CD14-positive monocyte (primary cell): Measurements from ENCODE around the gene SLC25A21. TPM values are rescaled to one million over a fixed set of nuclear protein-coding genes. Genes with fewer than 3 reads are reported as not detected.

Experiments
- DNase-seq, 3 donors: peaks; one replicate each; pipeline ENCODE4 v3.0.0-alpha.2; 2011 to 2022
- H2AFZ ChIP-seq: 2 replicates; pipeline ENCODE4 v1.6.0; 2012; ENCODE audit warnings: mild to moderate bottlenecking, low read depth, low read length, inconsistent platforms; ENCODE audit not compliant: insufficient read depth, poor library complexity, severe bottlenecking
- H3K27ac ChIP-seq, 2 donors: 1 replicate in 1 of 2; 2 replicates in 1 of 2; pipeline ENCODE4 v1.5.1; 2012 to 2013; ENCODE audit warnings: low read length in 2 of 2, control low read depth in 1 of 2, inconsistent platforms in 1 of 2, low read depth in 1 of 2, mild to moderate bottlenecking in 1 of 2
- H3K27me3 ChIP-seq, 2 donors: one replicate each; pipeline versions ENCODE4 v1.6.0 to v1.6.1; 2011 to 2013; ENCODE audit warnings: low read length in 2 of 2; ENCODE audit not compliant: control insufficient read depth in 2 of 2, insufficient read depth in 2 of 2
- H3K36me3 ChIP-seq, 2 donors: replicated peaks in 1 of 2; 1 replicate in 1 of 2; 2 replicates in 1 of 2; pipeline versions ENCODE4 v1.5.1 to v1.6.1; 2012 to 2013; ENCODE audit warnings: low read length in 2 of 2, control low read depth in 1 of 2, inconsistent platforms in 1 of 2, mild to moderate bottlenecking in 1 of 2; ENCODE audit not compliant: insufficient read depth in 2 of 2, control insufficient read depth in 1 of 2
- H3K4me1 ChIP-seq, 2 donors: 1 replicate in 1 of 2; 2 replicates in 1 of 2; pipeline versions ENCODE4 v1.5.1 to v1.6.1; 2012 to 2013; ENCODE audit warnings: low read length in 2 of 2, control low read depth in 1 of 2, inconsistent platforms in 1 of 2, mild to moderate bottlenecking in 1 of 2, moderate library complexity in 1 of 2; ENCODE audit not compliant: insufficient read depth in 2 of 2, control insufficient read depth in 1 of 2
- H3K4me2 ChIP-seq: replicated peaks from 2 replicates; pipeline ENCODE3; 2012; ENCODE audit warnings: low read length, moderate library complexity, mild to moderate bottlenecking; ENCODE audit not compliant: poor library complexity, severe bottlenecking; ENCODE audit errors: extremely low read depth
- H3K4me3 ChIP-seq, 3 experiments: fragments of 200-600 bp in 1 of 3; sonication (generic) in 1 of 3; replicated peaks in 1 of 3; 1 replicate in 2 of 3; 2 replicates in 1 of 3; pipeline ENCODE4 v1.5.1; 2011 to 2013; ENCODE audit warnings: low read length in 3 of 3, mild to moderate bottlenecking in 3 of 3, control low read depth in 2 of 3, low read depth in 2 of 3, inconsistent platforms in 1 of 3, moderate library complexity in 1 of 3
- H3K79me2 ChIP-seq: 2 replicates; pipeline ENCODE4 v1.6.0; 2012; ENCODE audit warnings: mild to moderate bottlenecking, control low read depth, inconsistent platforms, low read length, moderate library complexity; ENCODE audit not compliant: insufficient read depth
- H3K9ac ChIP-seq: 2 replicates; pipeline ENCODE4 v1.6.0; 2017; ENCODE audit warnings: low read length, mild to moderate bottlenecking; ENCODE audit not compliant: insufficient read depth, poor library complexity, severe bottlenecking
- H3K9me3 ChIP-seq, 2 donors: replicated peaks in 1 of 2; 1 replicate in 1 of 2; 2 replicates in 1 of 2; pipeline versions ENCODE4 v1.5.1 to v1.6.1; 2012 to 2013; ENCODE audit warnings: low read length in 2 of 2, control low read depth in 1 of 2; ENCODE audit not compliant: control insufficient read depth in 1 of 2, insufficient read depth in 1 of 2
- H4K20me1 ChIP-seq: 2 replicates; pipeline ENCODE4 v1.6.0; 2012; ENCODE audit warnings: mild to moderate bottlenecking, low read length, control low read depth, moderate library complexity; ENCODE audit not compliant: insufficient read depth
- H3K27ac Mint-ChIP-seq, 7 donors: one replicate each; pipeline ENCODE4 v1.8.0; 2020; ENCODE audit warnings: mild to moderate bottlenecking in 7 of 7, mixed read lengths in 7 of 7, moderate library complexity in 6 of 7, inconsistent platforms in 2 of 7
- H3K27me3 Mint-ChIP-seq, 3 donors: one replicate each; pipeline ENCODE4 v1.8.0; 2021 to 2022; ENCODE audit warnings: low read depth in 3 of 3, mild to moderate bottlenecking in 3 of 3, mixed read lengths in 3 of 3, moderate library complexity in 3 of 3, inconsistent platforms in 1 of 3
- H3K36me3 Mint-ChIP-seq, 2 donors: one replicate each; pipeline ENCODE4 v1.8.0; 2020; ENCODE audit warnings: mixed read lengths in 2 of 2, inconsistent platforms in 1 of 2, mild to moderate bottlenecking in 1 of 2
- H3K4me1 Mint-ChIP-seq: one replicate; pipeline ENCODE4 v1.8.0; 2020; ENCODE audit warnings: mild to moderate bottlenecking, mixed read lengths
- H3K4me3 Mint-ChIP-seq, 2 donors: one replicate each; pipeline ENCODE4 v1.8.0; 2020; ENCODE audit warnings: mild to moderate bottlenecking in 2 of 2, mixed read lengths in 2 of 2, moderate library complexity in 1 of 2
- H3K9me3 Mint-ChIP-seq, 7 donors: one replicate each; pipeline ENCODE4 v1.8.0; 2020 to 2022; ENCODE audit warnings: mixed read lengths in 7 of 7, mild to moderate bottlenecking in 6 of 7, moderate library complexity in 6 of 7, inconsistent platforms in 2 of 7
- CTCF ChIP-seq: fragments of 200-600 bp; IDR thresholded peaks from one replicate; pipeline ENCODE4 v1.8.0; 2022; ENCODE audit warnings: antibody characterized with exemption, mild to moderate bottlenecking
- WGBS: methylation state at CpG from one replicate; pipeline ENCODE4 v1.1.5; 2013; ENCODE audit warnings: missing lambda C conversion rate; ENCODE audit not compliant: insufficient coverage; 5-methylcytosine and 5-hydroxymethylcytosine counted together
- intact Hi-C, 2 donors: fragments of 100-400 bp; cut with micrococcal nuclease; formaldehyde crosslinking; loops; one replicate each; pipeline versions ENCODE4 v1.15.0 to v1.15.1; 2023
- polyA plus RNA-seq, 3 donors: library from polyadenylated mRNA; depleted of rRNA in 1 of 3; unstranded in 2 of 3; stranded (reverse) in 1 of 3; fragments of 300-500 nt in 2 of 3; fragments of >200 nt in 1 of 3; fragmentation: Illumina TruSeq in 2 of 3; gene quantifications; 1 replicate in 2 of 3; 2 replicates in 1 of 3; pipeline ENCODE4 v1.2.3, GENCODE V29; 2012 to 2021

SLC25A21 gene
- polyA plus RNA-seq, 3 donors, result not detected

- TF ChIP-seq CTCF, result no peak
- Histone ChIP-seq H3K9ac (no peak overlapping the region), H3K4me1 (no peaks in the 10 kb centered on the region), H3K27ac (no peak overlapping the region), H3K36me3 (no peaks in the 10 kb centered on the region), H3K9me3 (no peaks in the 10 kb centered on the region), H3K27me3 (no peaks in the 10 kb centered on the region), H3K4me2 (no peak overlapping the region), H3K79me2 (no peaks in the 10 kb centered on the region), H2AFZ (no peak overlapping the region), H3K4me3 (no peak overlapping the region), H4K20me1 (no peaks in the 10 kb centered on the region)
- Mint-ChIP-seq H3K4me1 (no peaks in the 10 kb centered on the region), H3K9me3 (peaks cover 0 to 5% (median 2%) of the 10 kb centered on the region in 7 donors), H3K36me3 (no peaks in the 10 kb centered on the region), H3K27me3 (peaks cover 0 to 1% (median 0%) of the 10 kb centered on the region in 3 donors), H3K4me3 (no peak overlapping the region), H3K27ac (no peak overlapping the region)
- WGBS, result 78% methylated on average over 3 of the region's 3 CpGs
- no peak for DNase-seq
- intact Hi-C loops, result no loop called here
Observed at GRCh38 chr14:36829547-36829946, 342.9 kb downstream of the SLC25A21 start.

- H3K4me1 ChIP-seq, result no peaks in the 10 kb centered on the region
- no peaks in the 10 kb centered on the region for H3K79me2 ChIP-seq
- no peak overlapping the region for H2AFZ ChIP-seq
- Mint-ChIP-seq H3K36me3 (no peaks in the 10 kb centered on the region), H3K27me3 (peaks cover 0 to 3% (median 0%) of the 10 kb centered on the region in 3 donors), H3K4me3 (no peak overlapping the region), H3K4me1 (no peaks in the 10 kb centered on the region), H3K27ac (no peak overlapping the region), H3K9me3 (peaks cover 0 to 2% (median 0%) of the 10 kb centered on the region in 7 donors)
- intact Hi-C loops, result no loop called here
- no peaks in the 10 kb centered on the region for H3K36me3 ChIP-seq
- H3K4me3 ChIP-seq, result no peak overlapping the region
- H3K27ac ChIP-seq, result no peak overlapping the region
- no peak for DNase-seq
- no peaks in the 10 kb centered on the region for H4K20me1 ChIP-seq
- no CpG with 5 or more reads among the region's 2 CpGs for WGBS
- H3K27me3 ChIP-seq, result no peaks in the 10 kb centered on the region
- H3K9ac ChIP-seq, result no peak overlapping the region
- no peaks in the 10 kb centered on the region for H3K9me3 ChIP-seq
- TF ChIP-seq CTCF, result no peak
- no peak overlapping the region for H3K4me2 ChIP-seq
Observed at GRCh38 chr14:36827861-36828260, 344.5 kb downstream of the SLC25A21 start.
